ENCODE measurements around the gene XPNPEP2. TPM values are rescaled to one million over a fixed set of nuclear protein-coding genes. Genes with fewer than 3 reads are reported as not detected.

The XPNPEP2 gene
- total RNA-seq, 1 donor from 2014 or later = not detected

- no peak overlapping the region for H3K9ac ChIP-seq (ENCODE audit: low read length)
- Mint-ChIP-seq H3K36me3 (ENCODE audit: low read depth, unreplicated experiment) (no peaks in the 10 kb centered on the region), H3K4me1 (ENCODE audit: low read depth, unreplicated experiment) (no peaks in the 10 kb centered on the region), H3K27ac (ENCODE audit: unreplicated experiment) (no peak overlapping the region), H3K9me3 (ENCODE audit: unreplicated experiment) (peaks cover 1% of the 10 kb centered on the region), H3K4me3 (ENCODE audit: unreplicated experiment) (no peak overlapping the region), H3K27me3 (ENCODE audit: low read depth, unreplicated experiment) (peaks cover 6% of the 10 kb centered on the region)
- no peaks in the 10 kb centered on the region for H4K20me1 ChIP-seq (ENCODE audit: insufficient read depth, low read length)
- H2AFZ ChIP-seq (ENCODE audit: low read depth, low read length) = no peak overlapping the region
- FAIRE-seq = no peak
- DNase-seq (ENCODE audit: low read depth) = no peak
- TF ChIP-seq EZH2 (IDR thresholded peaks at IDR 0.05; ENCODE audit: insufficient read depth, low read length) (no peak), CTCF (IDR thresholded peaks at IDR 0.05; ENCODE audit: insufficient read depth, low read depth, low read length) (no peak)
- H3K27me3 ChIP-seq (ENCODE audit: insufficient read depth, low read length) = peaks cover 3% of the 10 kb centered on the region
- peaks cover 2% of the 10 kb centered on the region for H3K4me1 ChIP-seq (ENCODE audit: insufficient read depth, low read length)
- no peak overlapping the region for H3K4me2 ChIP-seq (ENCODE audit: low read length)
- H3K36me3 ChIP-seq (ENCODE audit: insufficient read depth, low read length) = no peaks in the 10 kb centered on the region
- no peak overlapping the region for H3K4me3 ChIP-seq (ENCODE audit: insufficient read depth, low read depth, low read length)
- no peak overlapping the region for H3K27ac ChIP-seq (ENCODE audit: low read depth, low read length)
- H3K9me3 ChIP-seq (ENCODE audit: insufficient read depth, low read depth, low read length) = no peaks in the 10 kb centered on the region
- no peaks in the 10 kb centered on the region for H3K79me2 ChIP-seq (ENCODE audit: insufficient read depth, low read length)
Measured at GRCh38 chrX:129747533-129747932, 8.8 kb downstream of the XPNPEP2 start.

GRCh38 chrX:129748305-129748704 is 9.5 kb downstream of the XPNPEP2 start:
- Mint-ChIP-seq H3K4me3 (ENCODE audit: unreplicated experiment) (no peak overlapping the region), H3K27me3 (ENCODE audit: low read depth, unreplicated experiment) (peaks cover 6% of the 10 kb centered on the region), H3K4me1 (ENCODE audit: low read depth, unreplicated experiment) (no peaks in the 10 kb centered on the region), H3K36me3 (ENCODE audit: low read depth, unreplicated experiment) (no peaks in the 10 kb centered on the region), H3K9me3 (ENCODE audit: unreplicated experiment) (peaks cover 1% of the 10 kb centered on the region), H3K27ac (ENCODE audit: unreplicated experiment) (no peak overlapping the region)
- Histone ChIP-seq H3K27me3 (ENCODE audit: insufficient read depth, low read length) (peaks cover 3% of the 10 kb centered on the region), H3K9ac (ENCODE audit: low read length) (no peak overlapping the region), H3K79me2 (ENCODE audit: insufficient read depth, low read length) (no peaks in the 10 kb centered on the region), H3K4me1 (ENCODE audit: insufficient read depth, low read length) (peaks cover 2% of the 10 kb centered on the region), H3K4me2 (ENCODE audit: low read length) (no peak overlapping the region), H3K36me3 (ENCODE audit: insufficient read depth, low read length) (no peaks in the 10 kb centered on the region), H3K9me3 (ENCODE audit: insufficient read depth, low read depth, low read length) (no peaks in the 10 kb centered on the region), H4K20me1 (ENCODE audit: insufficient read depth, low read length) (no peaks in the 10 kb centered on the region), H3K27ac (ENCODE audit: low read depth, low read length) (no peak overlapping the region), H3K4me3 (ENCODE audit: insufficient read depth, low read depth, low read length) (no peak overlapping the region), H2AFZ (ENCODE audit: low read depth, low read length) (no peak overlapping the region)
- DNase-seq (ENCODE audit: low read depth) = peak; percentile 87
- no peak for FAIRE-seq
- no peak for TF ChIP-seq EZH2 (IDR thresholded peaks at IDR 0.05; ENCODE audit: insufficient read depth, low read length)
- no peak for TF ChIP-seq CTCF (IDR thresholded peaks at IDR 0.05; ENCODE audit: insufficient read depth, low read depth, low read length)

GRCh38 chrX:129749069-129749468 is 10.3 kb downstream of the XPNPEP2 start:
- peak; percentile 87 for FAIRE-seq

More at GRCh38 chrX:129749069-129749468, 10.3 kb downstream of the XPNPEP2 start:
- DNase-seq (ENCODE audit: low read depth) = no peak
- H3K36me3 ChIP-seq (ENCODE audit: insufficient read depth, low read length) = no peaks in the 10 kb centered on the region
- H3K9me3 Mint-ChIP-seq (ENCODE audit: unreplicated experiment) = peaks cover 1% of the 10 kb centered on the region
- H3K4me2 ChIP-seq (ENCODE audit: low read length) = no peak overlapping the region
- no peak overlapping the region for H3K27ac ChIP-seq (ENCODE audit: low read depth, low read length)
- TF ChIP-seq CTCF (IDR thresholded peaks at IDR 0.05; ENCODE audit: insufficient read depth, low read depth, low read length) (no peak), EZH2 (IDR thresholded peaks at IDR 0.05; ENCODE audit: insufficient read depth, low read length) (no peak)
- no peak overlapping the region for H3K4me3 Mint-ChIP-seq (ENCODE audit: unreplicated experiment)
- no peaks in the 10 kb centered on the region for H3K36me3 Mint-ChIP-seq (ENCODE audit: low read depth, unreplicated experiment)
- H3K9me3 ChIP-seq (ENCODE audit: insufficient read depth, low read depth, low read length) = no peaks in the 10 kb centered on the region
- no peak overlapping the region for H3K9ac ChIP-seq (ENCODE audit: low read length)
- H3K79me2 ChIP-seq (ENCODE audit: insufficient read depth, low read length) = no peaks in the 10 kb centered on the region
- H3K4me1 ChIP-seq (ENCODE audit: insufficient read depth, low read length) = peaks cover 2% of the 10 kb centered on the region
- no peaks in the 10 kb centered on the region for H3K4me1 Mint-ChIP-seq (ENCODE audit: low read depth, unreplicated experiment)
- H4K20me1 ChIP-seq (ENCODE audit: insufficient read depth, low read length) = no peaks in the 10 kb centered on the region
- no peak overlapping the region for H3K4me3 ChIP-seq (ENCODE audit: insufficient read depth, low read depth, low read length)
- H3K27me3 ChIP-seq (ENCODE audit: insufficient read depth, low read length) = peaks cover 3% of the 10 kb centered on the region
- no peak overlapping the region for H3K27ac Mint-ChIP-seq (ENCODE audit: unreplicated experiment)
- no peak overlapping the region for H2AFZ ChIP-seq (ENCODE audit: low read depth, low read length)
- no peaks in the 10 kb centered on the region for H3K27me3 Mint-ChIP-seq (ENCODE audit: low read depth, unreplicated experiment)
